ENCODE measurements around the gene MLXIPL. TPM values are rescaled to one million over a fixed set of nuclear protein-coding genes. Genes with fewer than 3 reads are reported as not detected.

MLXIPL gene
- total RNA-seq, 1 experiment from 2014 or later: 7.2 TPM

GRCh38 chr7:73649576-73649975, 25.3 kb upstream of the MLXIPL start:
- H3K9me3 ChIP-seq (ENCODE audit: control insufficient read depth, insufficient read depth, low read depth, low read length): no peaks in the 10 kb centered on the region
- peaks cover 7% of the 10 kb centered on the region; the same call in 1 of the 2 replicates for H3K4me1 ChIP-seq (ENCODE audit: control insufficient read depth, insufficient read depth, low read length)
- no peaks in the 10 kb centered on the region for H3K36me3 ChIP-seq (ENCODE audit: control insufficient read depth, insufficient read depth, low read length)
- DNase-seq (ENCODE audit: low read depth, low spot score): no peak
- H3K27me3 ChIP-seq (ENCODE audit: control insufficient read depth, insufficient read depth, low read length): peaks cover 3% of the 10 kb centered on the region; the same call in 1 of the 2 replicates
- ChIA-PET POLR2A (no interaction called here), CTCF (no interaction called here)
- no peak overlapping the region for H3K27ac ChIP-seq (ENCODE audit: low read length)
- ATAC-seq: no peak
- BruUV-seq (replicated peaks): no TSS peak
- H3K4me3 ChIP-seq (ENCODE audit: low read depth in 2 of 2, low read length in 2 of 2): no peak overlapping the region
- intact Hi-C loops (cut with micrococcal nuclease; ENCODE audit: unreplicated experiment) (no loop called here), in situ Hi-C loops (cut with HindIII; ENCODE audit: low pct_unique_long_range_greater_than_20kb, low sequenced_read_pairs) (no loop called here)
- TF ChIP-seq REST (IDR thresholded peaks at IDR 0.05; ENCODE audit: insufficient read depth in 1 of 2, low read depth in 2 of 2, low read length in 1 of 2) (no peak), TCF7L2 (IDR thresholded peaks at IDR 0.05; ENCODE audit: low read depth, low read length) (no peak), CTCF (IDR thresholded peaks at IDR 0.05) (no peak), SIN3A (IDR thresholded peaks at IDR 0.05; ENCODE audit: borderline replicate concordance, insufficient read depth, low read depth, low read length) (no peak), POLR2AphosphoS5 (IDR thresholded peaks at IDR 0.05; ENCODE audit: low read depth, low read length) (no peak)

DNA sequence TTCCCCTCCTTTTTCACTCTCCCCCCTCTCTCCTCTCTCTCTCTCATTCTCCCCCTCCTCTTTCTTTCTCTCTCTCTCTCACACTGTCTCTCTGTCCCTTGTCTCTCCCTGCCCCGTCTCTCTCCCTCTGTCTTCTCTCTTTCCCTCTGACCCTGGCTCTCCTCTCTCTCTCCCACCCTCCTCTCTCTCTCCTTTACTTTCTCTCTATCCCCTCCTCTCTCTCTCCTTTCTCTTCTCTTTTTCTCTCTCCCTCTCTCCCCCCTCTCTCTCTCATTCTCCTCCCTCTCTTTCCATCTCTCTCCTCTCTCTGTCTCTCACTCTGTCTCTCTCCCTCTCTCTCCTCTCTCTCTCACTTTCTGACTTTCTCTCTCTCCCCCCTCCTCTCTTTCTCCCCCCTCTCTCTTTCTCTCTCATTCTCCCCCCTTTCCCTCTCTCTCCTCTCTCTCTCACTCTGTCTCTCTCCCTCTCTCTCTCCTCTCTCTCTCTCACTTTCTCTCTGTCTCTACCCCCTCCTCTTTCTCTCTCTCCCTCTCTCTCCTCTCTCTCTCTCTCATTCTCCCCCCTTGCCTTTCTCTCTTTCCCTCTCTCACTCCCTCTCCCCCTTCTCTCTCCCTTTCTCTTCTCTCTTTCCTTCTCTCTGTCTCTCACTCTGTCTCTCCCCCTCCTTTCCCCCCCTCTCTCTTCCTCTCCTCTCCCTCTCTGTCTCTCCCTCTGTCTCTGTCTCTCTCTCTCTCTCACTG, 24.4 kb upstream of the MLXIPL start:
- ChIA-PET CTCF (no interaction called here), POLR2A (no interaction called here)
- Histone ChIP-seq H3K9me3 (ENCODE audit: control insufficient read depth, insufficient read depth, low read depth, low read length) (no peaks in the 10 kb centered on the region), H3K4me3 (ENCODE audit: low read depth in 2 of 2, low read length in 2 of 2) (peak overlapping the region in 1 of 2 experiments; percentile 69; a peak in 2 of 4 replicates), H3K27ac (ENCODE audit: low read length) (no peak overlapping the region), H3K4me1 (ENCODE audit: control insufficient read depth, insufficient read depth, low read length) (peaks cover 7% of the 10 kb centered on the region; the same call in 1 of the 2 replicates), H3K27me3 (ENCODE audit: control insufficient read depth, insufficient read depth, low read length) (peaks cover 3% of the 10 kb centered on the region; the same call in 1 of the 2 replicates), H3K36me3 (ENCODE audit: control insufficient read depth, insufficient read depth, low read length) (no peaks in the 10 kb centered on the region)
- TF ChIP-seq POLR2AphosphoS5 (IDR thresholded peaks at IDR 0.05; ENCODE audit: low read depth, low read length): no peak
- no peak for TF ChIP-seq SIN3A (IDR thresholded peaks at IDR 0.05; ENCODE audit: borderline replicate concordance, insufficient read depth, low read depth, low read length)
- no peak for TF ChIP-seq REST (IDR thresholded peaks at IDR 0.05; ENCODE audit: insufficient read depth in 1 of 2, low read depth in 2 of 2, low read length in 1 of 2)
- no peak for TF ChIP-seq TCF7L2 (IDR thresholded peaks at IDR 0.05; ENCODE audit: low read depth, low read length)
- TF ChIP-seq CTCF (IDR thresholded peaks at IDR 0.05): no peak
- intact Hi-C loops (cut with micrococcal nuclease; ENCODE audit: unreplicated experiment) (no loop called here), in situ Hi-C loops (cut with HindIII; ENCODE audit: low pct_unique_long_range_greater_than_20kb, low sequenced_read_pairs) (no loop called here)
- BruUV-seq (replicated peaks): no TSS peak
- no peak for DNase-seq (ENCODE audit: low read depth, low spot score)
- ATAC-seq: no peak

All from Panc1 (cell line).